Activated CD4-positive, alpha-beta T cell treated with anti-CD3 and anti-CD28 coated beads for 4 hours (primary cell): ENCODE measurements around the gene CCDC178.
"Not testable (repeated sequence)": the region's sequence is repeated elsewhere in the genome, so short reads cannot be mapped to it uniquely, and the experiment has no call there.

Experiments
- DNase-seq, 2 donors: peaks; one replicate each; pipeline ENCODE4 v3.0.0-alpha.2; 2020

Gene CCDC178

DNA sequence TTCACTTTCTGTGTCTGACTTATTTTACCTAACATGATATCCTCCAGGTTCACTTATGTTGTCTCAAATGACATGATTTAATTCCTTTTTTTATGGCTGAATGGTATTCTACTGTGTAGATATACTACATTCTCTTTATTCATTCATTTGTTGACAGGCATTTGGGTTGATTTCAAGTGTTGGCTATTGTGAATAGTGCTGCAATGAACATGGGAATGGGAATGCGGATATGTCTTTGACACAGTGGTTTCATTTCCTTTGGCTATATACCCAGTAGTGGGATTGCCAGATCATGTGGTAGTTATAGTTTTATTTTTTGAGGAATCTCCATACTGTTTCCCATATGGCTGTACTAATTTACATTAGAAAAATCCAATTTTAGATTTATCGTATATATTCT lies 472.3 kb downstream of the CCDC178 start:
- DNase-seq: no peak

DNA sequence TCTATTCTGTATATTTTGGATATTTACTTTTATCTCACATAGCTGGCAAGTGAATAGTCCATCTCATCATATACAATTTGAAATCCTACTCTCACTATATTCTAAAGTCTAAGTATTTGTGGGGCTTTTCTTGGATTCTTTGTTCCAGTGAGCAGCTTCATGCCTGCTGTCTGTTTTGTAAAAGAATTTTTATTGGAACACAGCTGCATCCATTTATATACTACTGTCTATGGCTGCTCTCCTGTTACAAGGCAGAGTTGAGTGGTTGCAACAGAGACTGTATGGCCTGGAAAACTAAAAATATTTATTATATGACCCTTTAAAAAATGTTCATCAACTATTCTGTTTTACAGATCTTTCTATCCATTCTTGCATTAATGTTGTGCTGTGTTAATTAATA lies 474.4 kb downstream of the CCDC178 start:
- DNase-seq: no peak

DNA sequence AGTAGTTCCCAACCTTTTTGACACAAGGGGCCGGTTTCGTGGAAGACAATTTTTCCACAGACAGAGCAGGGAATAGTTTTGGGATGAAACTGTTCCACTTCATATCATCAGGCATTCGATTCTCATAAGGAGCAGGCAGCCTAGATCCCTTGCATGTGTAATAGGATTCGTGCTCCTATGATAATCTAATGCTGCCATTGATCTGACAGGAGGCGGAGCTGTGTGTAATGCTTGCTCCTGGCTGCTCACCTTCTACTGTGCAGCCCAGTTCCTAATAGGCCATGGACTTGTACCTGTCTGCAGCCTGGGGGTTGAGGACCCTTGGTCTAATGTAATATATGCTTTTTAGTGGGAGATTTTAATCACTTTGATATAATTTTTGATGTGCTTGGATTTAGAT lies 479.0 kb downstream of the CCDC178 start:
- no peak for DNase-seq

DNA sequence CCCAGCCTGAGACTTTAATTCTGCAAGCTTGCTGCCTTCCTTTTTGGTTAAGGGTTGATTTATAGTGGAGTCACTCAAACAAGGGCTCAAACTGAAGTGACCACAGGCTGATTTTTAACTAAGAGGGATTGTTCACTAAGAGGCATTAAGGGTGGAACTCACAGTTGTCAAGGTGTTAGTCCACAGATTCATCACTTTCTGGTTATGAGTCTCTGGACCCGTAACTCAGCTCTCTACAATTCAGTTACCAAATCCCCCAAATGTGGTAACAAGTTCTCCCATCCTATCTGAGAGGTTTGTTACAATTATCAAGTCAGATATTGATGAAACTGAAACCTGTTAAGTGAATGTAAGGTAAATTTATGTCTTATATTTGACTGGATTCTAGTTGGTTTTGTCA lies 481.8 kb downstream of the CCDC178 start:
- DNase-seq: no peak

DNA sequence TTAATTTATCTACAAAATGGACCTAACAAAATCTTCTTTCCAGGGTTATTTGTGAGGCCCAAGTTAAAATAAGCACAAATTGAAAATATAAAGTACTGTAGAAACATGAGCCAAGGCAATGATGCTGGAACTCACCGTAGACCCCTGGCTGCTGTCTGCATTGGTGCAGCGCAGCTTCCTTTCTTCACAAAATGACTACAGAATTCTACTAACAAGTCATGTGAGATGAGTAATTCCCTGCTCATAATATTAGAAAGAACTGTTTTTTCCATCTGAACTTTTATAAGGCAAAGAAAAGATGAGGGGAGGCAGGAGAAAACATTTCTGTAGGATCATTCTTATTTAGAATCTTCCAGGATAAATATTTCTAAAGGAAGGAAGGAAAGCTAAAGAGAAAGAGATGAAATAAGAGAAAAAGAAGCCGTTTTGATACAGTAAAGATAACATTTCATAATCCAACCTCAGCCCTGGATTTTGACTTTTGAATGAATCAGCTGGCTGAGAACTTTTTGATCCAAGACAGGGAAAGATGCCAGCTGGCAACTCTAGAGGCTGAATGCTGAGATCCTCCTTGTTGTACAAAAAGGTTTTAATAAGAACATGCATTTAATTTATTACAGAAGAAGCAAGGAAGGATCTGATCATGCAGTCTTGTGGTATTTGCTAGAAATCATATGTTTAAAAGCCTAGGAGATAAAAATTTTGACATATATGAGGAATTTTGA lies 483.8 kb downstream of the CCDC178 start:
- no peak for DNase-seq

DNA sequence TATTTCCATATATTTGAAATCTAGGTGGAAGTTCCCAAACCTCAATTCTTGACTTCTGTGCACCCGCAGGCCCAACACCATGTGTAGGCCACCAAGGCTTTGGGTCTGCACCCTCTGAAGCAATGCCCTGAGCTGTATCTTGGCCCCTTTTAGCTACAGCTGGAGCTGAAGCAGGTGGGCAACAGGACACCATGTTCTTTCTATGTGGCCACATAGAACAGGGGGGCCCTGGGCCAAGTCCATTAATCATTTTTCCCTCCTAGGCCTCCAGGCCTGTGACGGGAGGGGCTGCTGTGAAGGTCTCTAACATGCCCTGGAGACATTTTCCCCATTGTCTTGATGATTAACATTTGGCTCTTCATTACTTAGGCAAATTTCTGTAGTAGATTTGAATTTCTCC lies 488.2 kb downstream of the CCDC178 start:
- DNase-seq: not testable (repeated sequence)

DNA sequence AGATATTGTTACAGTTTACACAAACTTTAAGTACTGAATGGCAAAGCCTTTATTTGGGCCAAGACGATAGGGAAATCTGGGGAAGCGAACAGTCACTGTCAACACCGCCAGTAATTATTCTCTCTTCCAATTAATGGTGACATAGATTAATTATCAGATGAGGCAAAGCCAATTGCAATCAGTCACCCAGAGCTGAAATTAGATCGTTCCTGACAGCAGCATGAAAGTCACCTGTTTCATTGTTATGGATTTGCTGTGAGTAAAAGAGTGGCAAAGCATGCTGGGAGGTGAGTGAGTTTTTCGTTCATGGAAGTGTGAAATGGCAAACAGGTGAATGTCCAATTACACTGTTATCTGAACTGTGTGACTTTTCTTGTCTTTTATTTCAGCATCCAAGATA lies 502.9 kb downstream of the CCDC178 start:
- no peak for DNase-seq

DNA sequence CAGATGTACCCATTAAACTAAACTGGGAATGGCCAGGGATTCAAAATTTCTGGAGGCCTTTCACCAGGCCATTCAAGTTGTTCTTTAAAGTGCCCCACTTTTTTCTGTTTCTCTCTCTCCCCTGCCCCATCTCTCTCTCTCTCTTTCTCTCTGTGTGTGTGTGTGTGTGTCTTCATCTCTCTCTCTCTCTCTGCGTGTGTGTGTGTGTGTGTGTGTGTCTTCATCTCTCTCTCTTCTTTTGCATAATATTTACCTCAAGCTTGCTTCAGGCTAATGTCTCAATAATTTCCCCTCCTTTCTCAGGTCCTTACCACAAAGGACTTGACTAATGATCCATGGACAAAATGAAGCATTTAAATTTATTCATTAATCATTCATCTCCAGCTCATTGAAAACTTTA lies 503.5 kb downstream of the CCDC178 start:
- no peak for DNase-seq

DNA sequence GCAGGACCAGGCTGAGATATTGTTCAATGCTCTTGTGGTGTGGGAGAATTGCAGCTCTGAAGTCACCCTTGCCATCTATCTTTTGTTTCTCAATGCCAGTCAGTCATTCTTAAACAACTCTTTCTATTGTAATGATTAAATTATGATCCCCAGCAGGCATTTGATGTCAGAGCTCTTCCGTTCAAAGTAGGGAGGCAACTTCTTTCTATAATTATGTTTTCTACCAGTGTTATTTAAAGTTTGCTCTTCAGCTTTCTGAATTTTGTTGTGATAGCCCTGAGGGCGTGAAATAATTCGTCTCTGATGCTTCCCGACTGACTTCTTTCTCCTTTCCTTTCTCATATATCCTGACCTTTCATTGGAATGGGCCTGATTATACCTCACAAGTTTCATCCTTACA lies 506.3 kb downstream of the CCDC178 start:
- no peak for DNase-seq

DNA sequence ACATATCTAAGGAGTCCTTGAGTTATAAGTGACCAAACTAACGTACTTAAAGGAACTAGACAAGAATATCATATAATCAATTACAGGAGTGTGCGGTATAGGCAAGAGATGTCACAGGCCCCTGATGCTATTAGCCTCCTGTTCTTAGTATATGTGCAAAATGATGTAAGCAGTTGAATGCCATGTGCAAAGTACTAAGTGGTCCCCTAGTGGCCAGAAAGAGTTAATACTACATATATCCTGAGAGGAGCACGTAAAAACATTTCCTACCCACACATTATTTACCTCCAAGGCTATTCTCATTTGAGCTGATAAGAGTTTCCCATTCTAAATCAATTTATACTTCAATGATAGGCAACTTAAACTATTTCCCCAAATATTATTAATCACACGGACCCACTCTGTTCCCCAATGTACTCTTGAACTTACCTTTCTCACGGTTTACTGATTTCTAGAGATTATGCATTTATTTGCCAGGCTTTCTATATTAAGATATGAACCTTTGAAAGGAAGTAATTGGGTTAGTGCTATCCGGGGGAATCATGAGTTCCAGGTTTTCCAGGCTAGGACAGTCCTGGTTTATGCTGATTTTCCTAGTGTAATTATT lies 509.7 kb downstream of the CCDC178 start:
- DNase-seq: no peak

DNA sequence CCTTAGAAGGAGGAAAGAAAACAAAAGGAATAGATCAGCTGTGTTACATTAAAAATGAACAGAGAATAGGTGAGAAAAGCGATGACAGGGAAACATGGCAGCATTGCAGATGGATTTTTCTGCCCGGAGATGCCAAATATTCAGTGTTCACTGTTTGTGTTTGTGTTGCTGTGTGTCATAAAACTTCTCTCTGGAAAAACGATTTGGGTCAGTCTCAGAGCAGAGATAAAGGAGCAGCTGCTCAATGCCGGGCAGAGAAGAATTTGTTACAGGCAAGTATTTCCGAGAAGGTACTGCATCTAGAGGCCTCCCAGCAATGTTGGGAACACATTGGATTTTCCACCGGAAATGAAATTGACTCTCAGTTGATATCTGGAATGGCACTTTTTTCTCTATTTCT lies 511.3 kb downstream of the CCDC178 start:
- no peak for DNase-seq

DNA sequence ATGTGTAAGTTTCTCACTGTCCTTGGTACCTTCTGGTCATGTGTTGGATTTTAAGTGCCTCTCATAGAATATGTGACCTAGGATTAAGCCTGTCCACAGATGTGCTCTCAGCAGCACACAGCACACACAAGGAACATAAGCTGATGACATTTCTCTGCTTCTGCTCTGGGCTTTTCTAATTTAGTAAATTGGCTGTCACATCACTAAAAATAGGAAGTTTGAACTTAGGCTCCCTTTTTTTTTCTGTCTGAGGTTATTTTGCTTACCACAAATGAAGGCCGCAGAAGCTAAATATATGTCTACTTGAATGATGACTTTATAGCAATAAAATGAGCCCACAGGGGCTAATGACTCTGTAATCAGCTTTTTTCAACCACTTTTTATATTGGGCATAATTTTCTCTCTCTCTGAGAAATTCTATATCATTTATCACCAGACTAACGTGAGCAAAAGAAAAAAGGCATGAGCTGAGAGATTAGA lies 517.5 kb downstream of the CCDC178 start:
- no peak for DNase-seq

DNA sequence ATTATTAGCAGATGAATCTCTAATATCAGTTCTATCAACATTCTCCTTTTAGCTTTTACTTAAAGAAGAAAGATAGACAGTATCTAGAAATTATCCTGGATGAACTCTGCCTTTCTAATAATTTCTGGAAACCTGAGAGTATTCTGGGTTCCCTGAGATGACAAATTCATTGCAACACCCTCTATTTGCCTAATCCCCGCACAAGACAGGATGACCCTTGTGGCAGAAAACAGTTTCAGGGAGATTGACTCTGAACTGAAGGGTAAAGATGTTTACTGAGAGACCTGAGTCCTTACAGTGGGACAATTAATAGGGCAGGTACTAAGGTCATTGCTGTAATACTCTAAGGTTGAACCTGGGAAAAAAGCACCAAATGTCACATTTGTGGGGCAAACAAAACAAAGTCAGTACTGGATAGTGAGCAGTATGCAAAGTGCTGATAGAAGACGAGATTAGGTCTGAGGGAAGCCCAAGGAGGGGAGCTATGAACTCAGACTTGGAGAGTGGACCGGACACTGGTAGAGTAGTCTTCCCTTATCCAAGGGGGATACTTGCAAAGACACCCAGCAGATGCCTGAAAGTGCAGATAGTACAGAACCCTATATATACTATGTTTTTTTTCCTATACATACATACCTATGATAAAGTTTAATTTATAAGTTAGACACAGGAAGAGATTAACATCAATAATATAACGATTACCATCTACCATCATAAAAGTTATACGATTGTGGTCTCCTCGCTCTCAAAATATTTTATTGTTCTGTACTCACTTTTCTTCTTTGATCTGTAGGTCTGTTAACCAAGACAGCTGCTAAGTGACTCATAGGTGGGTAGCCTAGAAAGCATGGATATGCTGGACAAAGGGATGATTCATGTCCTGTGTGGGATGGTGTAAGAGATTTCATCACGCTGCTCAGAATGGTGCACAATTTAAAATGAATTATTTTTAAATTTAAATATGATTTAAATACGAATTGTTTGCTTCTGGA lies 519.4 kb downstream of the CCDC178 start:
- DNase-seq: no peak

DNA sequence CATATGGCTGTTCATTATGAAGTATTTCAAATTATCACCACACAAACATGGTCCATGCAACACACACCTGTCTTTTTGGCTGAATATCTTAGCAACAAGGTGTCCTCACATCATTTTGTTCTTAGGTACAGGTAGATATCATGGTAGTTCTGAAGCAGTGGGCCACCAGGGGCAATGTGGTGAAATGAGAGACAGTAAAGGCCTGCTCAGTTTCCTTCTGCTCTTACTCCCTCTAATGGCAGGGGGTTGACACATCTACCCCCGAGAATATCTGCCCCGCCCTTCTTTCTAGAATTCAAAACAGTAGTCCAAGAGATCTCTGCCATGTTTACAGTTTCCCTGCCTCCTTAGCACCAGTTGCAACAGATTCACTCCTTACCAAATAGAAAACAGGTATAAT lies 520.7 kb downstream of the CCDC178 start:
- DNase-seq: no peak

DNA sequence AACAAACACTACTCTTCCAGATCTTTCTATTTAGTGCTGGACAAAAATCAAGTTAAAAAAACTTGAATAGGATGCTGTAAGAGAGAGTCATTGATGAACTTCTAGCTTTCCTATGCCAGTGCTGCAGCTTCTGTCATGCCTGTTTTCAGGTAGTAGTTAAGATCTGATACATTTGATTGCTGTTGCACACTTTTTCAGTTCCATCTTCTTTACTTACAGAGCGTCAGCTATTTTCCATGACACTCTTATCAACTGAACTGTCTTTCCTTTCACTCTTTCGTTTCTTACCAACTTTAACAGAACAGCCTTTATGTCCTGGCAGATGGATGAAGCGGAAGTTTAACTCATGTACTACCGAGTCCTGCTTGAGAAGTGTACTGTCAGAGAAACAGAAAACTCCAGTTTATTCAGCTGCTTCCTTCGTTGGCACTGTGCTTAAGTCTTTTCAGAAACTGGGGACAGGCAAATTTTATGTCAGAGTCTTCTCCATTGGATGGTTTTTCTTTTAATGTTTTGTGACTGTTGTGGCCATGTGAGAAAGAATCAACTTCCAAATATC lies 521.8 kb downstream of the CCDC178 start:
- no peak for DNase-seq

DNA sequence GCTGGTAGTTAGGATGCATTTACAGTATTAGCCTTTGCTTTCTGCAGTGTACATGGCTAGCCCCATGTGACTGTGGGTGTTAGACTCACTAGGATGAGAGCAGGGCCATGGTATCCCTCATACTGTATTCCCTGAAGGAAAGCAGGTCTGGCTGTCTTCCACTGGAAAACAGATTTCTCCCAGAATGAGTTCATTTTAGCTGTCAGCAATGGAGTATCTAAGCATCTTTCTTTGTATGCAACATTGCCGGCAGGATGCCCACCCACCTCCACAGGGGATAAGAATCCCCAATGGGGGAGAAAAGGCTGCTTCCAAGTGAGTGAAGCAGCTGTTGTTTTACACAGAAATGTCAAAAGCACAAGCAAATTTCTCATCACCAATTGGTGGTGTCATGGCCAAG lies 525.0 kb downstream of the CCDC178 start:
- no peak for DNase-seq

DNA sequence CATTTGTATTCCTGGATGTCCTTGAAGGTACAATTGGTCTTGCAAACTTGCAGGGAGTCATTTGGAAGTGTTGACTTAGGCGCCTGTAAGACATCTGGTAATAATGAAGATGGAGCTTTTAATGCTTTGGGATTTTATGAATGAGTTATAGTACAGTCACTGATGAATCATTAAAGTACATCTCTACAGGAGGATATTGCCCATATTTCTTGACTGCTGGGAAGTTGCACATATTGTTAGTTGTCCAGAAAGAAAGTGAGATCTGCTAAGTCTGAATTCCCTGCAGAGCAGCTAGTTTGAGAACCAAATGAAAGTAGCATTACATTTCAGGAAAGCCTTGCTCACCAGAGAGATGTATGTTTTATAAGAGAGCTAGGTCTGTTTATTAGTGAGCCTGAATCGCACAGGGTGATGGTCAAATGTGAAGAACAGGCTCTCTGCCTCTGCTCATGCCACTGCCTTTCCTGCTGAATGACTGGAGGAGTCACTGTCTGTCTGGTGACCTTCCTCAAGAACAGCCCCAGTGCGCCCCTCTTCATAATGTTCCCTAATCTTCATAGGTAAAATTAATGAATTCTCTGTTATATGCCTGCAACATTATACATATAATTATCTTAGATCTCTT lies 528.7 kb downstream of the CCDC178 start:
- no peak for DNase-seq

DNA sequence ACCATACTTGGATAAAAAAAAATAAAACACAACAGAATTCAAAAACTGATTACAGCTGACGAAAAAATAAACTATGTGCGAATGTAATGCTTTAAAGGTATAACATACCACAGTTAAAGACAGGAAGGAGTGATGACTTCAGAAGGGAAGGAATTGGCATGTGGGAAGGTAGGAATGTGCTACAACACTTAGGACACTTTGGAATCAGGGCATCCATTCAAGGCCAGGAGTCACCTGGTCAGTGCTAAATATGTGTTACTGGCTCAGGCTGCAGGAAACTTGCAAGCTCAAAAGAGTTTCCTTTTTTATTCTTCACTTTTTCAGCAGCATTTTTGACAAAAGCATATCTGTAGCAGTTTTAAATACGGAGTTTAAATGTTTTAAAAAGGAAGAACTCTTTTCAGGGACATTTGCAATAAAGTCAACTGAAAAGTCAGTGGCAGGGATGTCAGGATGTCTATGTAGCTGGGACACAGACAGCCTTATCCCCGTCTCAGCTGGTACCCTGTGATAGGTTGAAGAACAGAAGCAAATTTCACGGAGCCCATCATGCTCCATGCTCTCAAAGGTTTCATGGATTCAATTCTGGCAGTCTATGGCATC lies 529.7 kb downstream of the CCDC178 start:
- no peak for DNase-seq

DNA sequence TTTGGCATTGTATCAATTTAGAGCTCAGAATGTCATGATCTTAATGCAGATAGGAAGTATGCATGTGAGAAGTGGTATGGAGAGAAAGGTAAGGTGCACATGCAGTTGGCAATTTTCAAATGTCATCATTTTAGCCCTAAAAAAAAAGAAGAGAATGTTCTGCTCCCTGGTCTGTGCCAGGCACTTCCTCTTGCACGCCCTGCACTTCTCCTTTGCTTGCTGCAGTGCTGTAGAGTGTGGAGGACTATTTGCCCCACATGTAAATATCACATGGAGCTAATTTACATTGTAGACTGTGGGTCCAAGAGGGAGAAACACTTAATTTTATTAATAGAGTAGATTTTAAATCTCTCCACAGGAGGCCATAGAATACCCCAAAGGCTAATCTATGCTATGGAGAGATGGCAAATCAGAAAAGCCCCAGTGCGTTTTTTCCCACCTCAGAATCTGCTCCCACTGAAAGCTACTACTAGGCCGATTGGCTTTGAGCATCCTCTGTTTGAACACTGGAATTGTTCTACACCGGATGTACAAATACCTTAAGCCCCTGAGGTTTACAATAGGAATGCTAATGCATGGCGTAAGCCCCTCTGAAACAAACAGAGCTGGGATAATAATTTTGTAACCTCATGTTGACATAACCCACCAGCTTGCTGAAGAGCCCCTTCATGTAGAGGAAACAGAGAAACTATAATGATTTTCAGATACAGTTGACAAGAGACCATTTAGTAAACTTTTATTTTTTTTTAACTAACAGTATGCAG lies 530.5 kb downstream of the CCDC178 start:
- no peak for DNase-seq

DNA sequence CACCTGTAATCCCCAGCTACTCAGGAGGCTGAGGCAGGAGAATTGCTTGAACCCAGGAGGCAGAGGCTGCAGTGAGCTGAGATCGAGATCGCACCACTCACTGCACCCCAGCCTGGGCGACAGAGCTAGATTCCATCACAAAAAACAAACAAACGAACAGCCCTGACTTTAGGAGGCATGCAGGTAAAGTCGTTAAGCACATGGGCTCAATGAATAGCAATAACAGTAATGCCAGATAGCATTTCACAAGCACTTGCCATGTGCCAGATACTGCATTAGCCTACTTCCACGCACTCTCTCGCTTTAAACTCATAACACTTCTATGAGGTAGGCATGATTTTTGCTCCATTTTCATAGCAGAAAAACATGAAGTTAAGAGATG lies 532.1 kb downstream of the CCDC178 start:
- DNase-seq: no peak

DNA sequence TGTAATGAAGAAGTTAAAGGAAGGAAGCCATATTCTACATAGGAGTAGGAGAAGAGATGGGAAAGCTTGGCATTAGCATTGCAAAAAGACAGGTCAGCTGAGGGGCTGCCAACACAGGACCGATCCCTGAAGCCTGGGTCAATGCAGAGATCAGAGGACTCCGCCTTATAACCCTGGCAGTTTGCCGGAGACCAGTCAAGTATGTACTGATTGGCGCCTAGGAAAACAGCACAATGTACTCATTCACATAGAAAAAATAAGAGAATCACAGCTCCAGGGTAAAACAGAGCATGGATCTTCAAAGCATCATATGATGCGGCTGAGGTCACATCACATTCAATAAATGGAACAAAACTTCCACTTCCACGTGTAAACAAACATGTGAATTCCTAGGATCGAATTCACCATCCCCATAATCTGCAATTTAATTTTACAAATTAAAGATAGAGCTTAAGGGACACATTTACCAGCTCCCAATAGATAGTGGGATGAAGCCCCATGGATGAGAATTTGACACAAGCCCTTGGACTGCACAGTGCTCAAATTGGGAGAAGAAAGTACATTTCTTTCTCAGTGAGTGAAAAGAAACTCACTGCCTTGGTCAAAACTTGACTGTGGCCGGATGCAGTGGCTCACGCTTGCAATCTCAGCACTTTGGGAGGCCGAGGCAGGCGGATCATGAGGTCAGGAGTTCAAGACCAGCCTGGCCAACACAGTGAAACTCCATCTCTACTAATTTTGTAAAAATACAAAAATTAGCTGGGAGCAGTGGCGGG lies 532.7 kb downstream of the CCDC178 start:
- no peak for DNase-seq
